OCI-LY3 (cell line): Measurements from ENCODE around the gene FMN1.

Experiments used
- H2AFZ ChIP-seq: fragments of 200-600, 300-600 bp; shearing (Covaris generic); 2 replicates; pipeline ENCODE4 v1.6.0; 2014; ENCODE audit warnings: antibody characterized with exemption, low read depth, low read length
- H3K27ac ChIP-seq: fragments of 200-600, 300-600 bp; sonication (generic); 2 replicates; pipeline ENCODE4 v1.5.1; 2014; ENCODE audit warnings: mild to moderate bottlenecking, low read length, moderate library complexity, mixed read lengths
- H3K27me3 ChIP-seq: fragments of 200-600, 300-600 bp; sonication (generic); 2 replicates; pipeline ENCODE4 v1.6.1; 2014; ENCODE audit warnings: low read depth, low read length, mixed read lengths
- H3K36me3 ChIP-seq: fragments of 200-600, 300-600 bp; sonication (generic); replicated peaks from 2 replicates; pipeline ENCODE3; 2014; ENCODE audit warnings: low read depth, low read length, mixed read lengths
- H3K4me1 ChIP-seq: fragments of 300-600, 200-600 bp; sonication (generic); 2 replicates; pipeline ENCODE4 v1.6.1; 2014; ENCODE audit warnings: low read length, mixed read lengths
- H3K4me2 ChIP-seq: fragments of 200-600, 300-600 bp; sonication (generic); 2 replicates; pipeline ENCODE4 v1.6.1; 2014; ENCODE audit warnings: low read length, mixed read lengths
- H3K4me3 ChIP-seq: fragments of 300-600, 200-600 bp; sonication (generic); 2 replicates; pipeline ENCODE4 v1.5.1; 2014; ENCODE audit warnings: antibody characterized with exemption, mild to moderate bottlenecking, low read length, moderate library complexity
- H3K79me2 ChIP-seq: fragments of 300-600, 200-600 bp; shearing (Covaris generic); 2 replicates; pipeline ENCODE4 v1.6.1; 2014; ENCODE audit warnings: mild to moderate bottlenecking, low read length, mixed read lengths
- H3K9ac ChIP-seq: fragments of 300-600, 200-600 bp; shearing (Covaris generic); 2 replicates; pipeline ENCODE4 v1.6.0; 2014; ENCODE audit warnings: mild to moderate bottlenecking, low read length, moderate library complexity
- H3K9me3 ChIP-seq: fragments of 200-600, 300-600 bp; shearing (Covaris generic); 2 replicates; pipeline ENCODE4 v1.6.1; 2014; ENCODE audit warnings: low read length, mixed read lengths; ENCODE audit not compliant: insufficient read depth
- H4K20me1 ChIP-seq: fragments of 200-600, 300-600 bp; sonication (generic); 2 replicates; pipeline ENCODE4 v1.6.1; 2016; ENCODE audit warnings: low read length, mixed read lengths; ENCODE audit not compliant: insufficient read depth
- EZH2phosphoT487 ChIP-seq: fragments of 200-600 bp; shearing (Covaris generic); IDR thresholded peaks from 2 replicates; pipeline ENCODE4 v1.6.1; 2018; ENCODE audit warnings: antibody characterized with exemption, mixed run types, low read depth
- TF ChIP-seq, protein P1 (sequence below): fragments of 200-600, 300-600 bp; sonication (generic); IDR thresholded peaks from 2 replicates; pipeline ENCODE4 v1.5.1; 2014; ENCODE audit warnings: antibody characterized with exemption, low read length, low read depth

The FMN1 gene

DNA sequence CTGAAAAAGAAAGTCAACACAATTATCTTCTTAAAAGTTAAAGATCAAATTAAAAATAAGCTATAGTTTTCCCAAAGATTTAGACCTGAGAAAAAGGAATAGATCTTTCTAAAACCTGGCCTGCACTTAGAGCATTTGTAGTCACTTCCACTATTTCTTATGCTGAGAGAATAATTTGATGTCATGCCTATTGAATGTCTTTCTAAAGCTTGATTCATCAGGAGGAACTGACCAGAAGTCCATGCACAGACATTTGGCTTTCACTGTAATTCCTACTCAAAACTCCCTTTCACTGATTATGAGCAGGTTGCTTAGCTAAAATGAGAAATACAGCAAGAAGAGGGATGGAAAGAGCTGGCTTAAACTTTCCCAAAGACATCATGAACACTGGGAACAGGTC, 472.4 kb downstream of the FMN1 start:
- Histone ChIP-seq H3K27ac (no peak overlapping the region), H4K20me1 (peaks cover 14% of the 10 kb centered on the region), H3K9ac (no peak overlapping the region), H2AFZ (no peak overlapping the region), H3K9me3 (no peaks in the 10 kb centered on the region), H3K36me3 (no peaks in the 10 kb centered on the region), H3K4me2 (no peak overlapping the region), H3K4me3 (no peak overlapping the region), H3K4me1 (peaks cover 19% of the 10 kb centered on the region), H3K79me2 (no peaks in the 10 kb centered on the region), H3K27me3 (peaks cover 64% of the 10 kb centered on the region)
- TF ChIP-seq, protein P1, sequence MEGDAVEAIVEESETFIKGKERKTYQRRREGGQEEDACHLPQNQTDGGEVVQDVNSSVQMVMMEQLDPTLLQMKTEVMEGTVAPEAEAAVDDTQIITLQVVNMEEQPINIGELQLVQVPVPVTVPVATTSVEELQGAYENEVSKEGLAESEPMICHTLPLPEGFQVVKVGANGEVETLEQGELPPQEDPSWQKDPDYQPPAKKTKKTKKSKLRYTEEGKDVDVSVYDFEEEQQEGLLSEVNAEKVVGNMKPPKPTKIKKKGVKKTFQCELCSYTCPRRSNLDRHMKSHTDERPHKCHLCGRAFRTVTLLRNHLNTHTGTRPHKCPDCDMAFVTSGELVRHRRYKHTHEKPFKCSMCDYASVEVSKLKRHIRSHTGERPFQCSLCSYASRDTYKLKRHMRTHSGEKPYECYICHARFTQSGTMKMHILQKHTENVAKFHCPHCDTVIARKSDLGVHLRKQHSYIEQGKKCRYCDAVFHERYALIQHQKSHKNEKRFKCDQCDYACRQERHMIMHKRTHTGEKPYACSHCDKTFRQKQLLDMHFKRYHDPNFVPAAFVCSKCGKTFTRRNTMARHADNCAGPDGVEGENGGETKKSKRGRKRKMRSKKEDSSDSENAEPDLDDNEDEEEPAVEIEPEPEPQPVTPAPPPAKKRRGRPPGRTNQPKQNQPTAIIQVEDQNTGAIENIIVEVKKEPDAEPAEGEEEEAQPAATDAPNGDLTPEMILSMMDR, result no peak
- TF ChIP-seq EZH2phosphoT487, result no peak

DNA sequence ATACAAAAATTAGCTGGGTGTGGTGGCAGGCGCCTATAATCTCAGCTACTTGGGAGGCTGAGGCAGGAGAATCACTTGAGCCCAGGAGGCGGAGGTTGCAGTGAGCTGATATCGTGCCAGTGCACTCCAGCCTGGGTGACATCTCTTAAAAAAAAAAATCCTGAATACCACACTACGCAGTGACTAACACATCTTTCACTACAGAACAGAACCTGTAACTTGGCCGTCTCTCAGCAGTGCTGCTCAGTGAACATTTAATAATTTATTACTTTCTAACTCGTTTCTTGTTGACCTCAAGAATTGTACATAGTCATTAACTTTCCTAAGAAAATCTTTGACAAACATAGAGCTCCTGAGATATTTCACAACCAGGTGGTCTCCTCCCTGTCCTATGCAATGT, 472.9 kb downstream of the FMN1 start:
- Histone ChIP-seq H3K4me2 (no peak overlapping the region), H2AFZ (no peak overlapping the region), H3K9ac (no peak overlapping the region), H3K27me3 (peaks cover 70% of the 10 kb centered on the region), H4K20me1 (peaks cover 14% of the 10 kb centered on the region), H3K36me3 (no peaks in the 10 kb centered on the region), H3K27ac (no peak overlapping the region), H3K79me2 (no peaks in the 10 kb centered on the region), H3K9me3 (no peaks in the 10 kb centered on the region), H3K4me3 (no peak overlapping the region), H3K4me1 (peaks cover 21% of the 10 kb centered on the region)
- TF ChIP-seq EZH2phosphoT487, result no peak
- TF ChIP-seq, protein P1, result no peak

DNA sequence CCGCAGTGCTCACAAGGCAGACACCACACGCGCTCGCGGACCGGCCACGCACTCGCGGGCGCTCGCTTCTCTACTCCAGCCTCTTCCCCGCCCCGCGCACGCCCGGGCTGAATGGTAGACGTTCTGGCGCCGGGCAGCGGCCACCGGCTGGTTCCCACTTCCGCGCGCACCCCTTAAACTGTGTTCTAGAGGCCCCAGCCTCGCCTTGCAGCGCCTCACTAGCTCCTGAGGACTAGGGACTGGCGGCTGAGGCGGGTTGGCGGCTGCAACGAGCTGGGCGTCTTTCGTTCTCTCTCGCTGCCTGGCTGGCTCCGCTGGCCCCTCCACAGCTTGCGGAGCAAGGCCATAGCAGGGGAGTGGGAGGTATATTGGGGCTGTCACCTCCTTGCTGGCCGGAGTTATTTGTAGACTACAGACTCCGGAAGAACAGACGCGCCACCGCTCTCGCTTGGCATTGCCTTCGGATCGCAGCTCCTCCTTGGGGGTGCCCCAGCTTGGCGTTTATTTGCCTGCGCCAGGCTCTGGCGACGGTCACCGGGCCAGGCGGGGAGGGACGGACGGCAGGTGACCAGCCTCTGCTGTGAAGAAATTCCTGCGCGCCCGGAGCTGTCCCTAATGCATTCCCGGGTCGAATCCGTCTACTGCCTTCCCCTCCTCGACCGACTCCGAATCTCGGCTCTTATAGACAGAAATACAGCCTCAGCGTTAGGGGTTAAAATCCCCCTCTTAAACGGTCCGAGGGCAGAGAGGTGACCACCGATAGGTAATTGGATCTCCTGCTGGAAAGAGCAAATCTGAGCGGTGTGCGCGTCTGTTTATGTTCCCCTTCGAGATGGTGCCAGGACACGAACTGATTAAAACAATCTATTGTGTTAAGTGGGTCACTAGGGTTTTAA, 475.4 kb downstream of the FMN1 start:
- H3K9ac ChIP-seq, result no peak overlapping the region
- no peak overlapping the region for H3K4me3 ChIP-seq
- no peak overlapping the region for H2AFZ ChIP-seq

DNA sequence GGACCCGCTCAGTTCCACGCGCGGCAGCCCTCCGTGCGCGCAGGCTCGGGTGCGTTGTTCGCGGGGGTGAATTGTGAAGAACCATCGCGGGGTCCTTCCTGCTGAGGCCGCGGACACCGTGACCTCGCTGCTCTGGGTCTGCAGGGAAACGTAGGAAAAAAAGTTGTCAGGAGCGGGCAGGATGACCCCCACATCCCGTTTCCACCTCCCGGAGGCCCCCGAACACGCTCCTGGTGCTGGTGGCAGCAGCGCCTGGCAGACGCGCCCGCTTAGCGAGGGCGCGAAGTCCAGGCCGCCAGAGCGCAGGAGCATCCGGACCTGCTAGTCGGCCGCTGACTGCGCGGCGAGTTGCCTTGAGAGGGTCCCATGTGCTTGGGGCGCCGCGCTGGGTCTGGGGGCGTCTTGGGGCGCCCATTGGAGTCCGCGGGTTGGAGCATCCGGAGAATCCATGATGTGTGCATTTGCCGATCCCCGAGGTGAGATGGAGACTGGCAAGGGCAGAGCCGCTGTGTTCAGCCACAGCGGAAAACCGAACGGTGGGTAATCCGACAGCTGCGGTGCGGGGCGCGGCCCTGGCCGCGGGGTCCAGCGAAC, 476.2 kb downstream of the FMN1 start:
- H2AFZ ChIP-seq, result no peak overlapping the region
- no peaks in the 10 kb centered on the region for H3K79me2 ChIP-seq
- peaks cover 32% of the 10 kb centered on the region for H3K4me1 ChIP-seq
- H3K9ac ChIP-seq, result no peak overlapping the region
- no peaks in the 10 kb centered on the region for H3K9me3 ChIP-seq
- H3K4me2 ChIP-seq, result no peak overlapping the region
- TF ChIP-seq EZH2phosphoT487, result no peak
- TF ChIP-seq, protein P1, result no peak
- H3K36me3 ChIP-seq, result no peaks in the 10 kb centered on the region
- peaks cover 76% of the 10 kb centered on the region for H3K27me3 ChIP-seq
- H3K27ac ChIP-seq, result no peak overlapping the region
- H4K20me1 ChIP-seq, result peaks cover 20% of the 10 kb centered on the region
- no peak overlapping the region for H3K4me3 ChIP-seq

More for the DNA sequence above, 475.4 kb downstream of the FMN1 start:
- Histone ChIP-seq H3K4me1 (peaks cover 39% of the 10 kb centered on the region), H4K20me1 (peaks cover 20% of the 10 kb centered on the region), H3K4me2 (no peak overlapping the region), H3K9me3 (no peaks in the 10 kb centered on the region), H3K79me2 (no peaks in the 10 kb centered on the region), H3K27me3 (peaks cover 71% of the 10 kb centered on the region), H3K27ac (no peak overlapping the region), H3K36me3 (no peaks in the 10 kb centered on the region)
- TF ChIP-seq, protein P1, result no peak
- TF ChIP-seq EZH2phosphoT487, result no peak
